Ovary (tissue), 9 donors: ENCODE results near the gene GMEB2. TPM values are rescaled to one million over a fixed set of nuclear protein-coding genes. Genes with fewer than 3 reads are reported as not detected.

Experiments used
- DNase-seq, 5 donors: peaks; one replicate each; pipeline ENCODE4 v3.0.0-alpha.2; 2019 to 2020
- H3K27ac ChIP-seq, 2 donors: fragments of 200-600 bp; one replicate each; pipeline versions ENCODE4 v1.5.1 to v1.8.0; 2019 to 2022
- H3K27me3 ChIP-seq: fragments of 200-600 bp; one replicate; pipeline ENCODE4 v1.8.0; 2022
- H3K36me3 ChIP-seq: fragments of 200-600 bp; sonication (generic); one replicate; pipeline ENCODE4 v1.5.1; 2019
- H3K4me1 ChIP-seq: one replicate; pipeline ENCODE4 v1.8.1; 2013; ENCODE audit warnings: mild to moderate bottlenecking, moderate library complexity; ENCODE audit not compliant: insufficient read depth
- H3K4me3 ChIP-seq: fragments of 200-600 bp; sonication (generic); one replicate; pipeline ENCODE4 v1.5.1; 2017
- H3K9me3 ChIP-seq, 2 donors: fragments of 200-600 bp in 1 of 2; sonication (generic) in 1 of 2; one replicate each; pipeline versions ENCODE4 v1.5.1 to v1.8.1; 2013 to 2019; ENCODE audit warnings: mild to moderate bottlenecking in 1 of 2, moderate library complexity in 1 of 2
- EP300 ChIP-seq: sonication (generic); formaldehyde crosslinking; IDR thresholded peaks from one replicate; pipeline ENCODE4 v1.6.1; 2017; ENCODE audit warnings: antibody characterized with exemption
- POLR2A ChIP-seq: fragments of 450-650 bp; IDR thresholded peaks from one replicate; pipeline ENCODE4 v1.6.1; 2017; ENCODE audit warnings: antibody characterized with exemption, mild to moderate bottlenecking, moderate library complexity
- WGBS, 3 donors: extraction: QIAGEN DNeasy Blood & Tissue Kit in 1 of 3; methylation state at CpG; one replicate each; pipeline versions ENCODE4 v1.1.5 to v1.1.7; 2013 to 2017; 5-methylcytosine and 5-hydroxymethylcytosine counted together
- intact Hi-C, 4 donors: fragments of 100-400 bp; cut with DNase I; formaldehyde crosslinking; loops; one replicate each; pipeline versions ENCODE4 v1.11.0 to v1.15.1; 2022 to 2023
- polyA plus RNA-seq, 2 donors: library from polyadenylated mRNA; stranded (reverse); fragments of 200-250 nt in 1 of 2; fragments of 350-450 nt in 1 of 2; fragmentation: Illumina TruSeq in 1 of 2; extraction: RNeasy Lipid Tissue Mini Kit (QIAGEN cat#74804) in 1 of 2; gene quantifications; one replicate each; pipeline ENCODE4 v1.2.3, GENCODE V29; 2013 to 2014
- total RNA-seq, 7 donors: library from RNA; depleted of rRNA in 2 of 7; stranded (reverse); fragments of >200 nt in 2 of 7; fragmentation: NEBNext Ultra II Directional in 3 of 7; extraction: Animal tissue kit (Norgen Biotek cat#: 25700) in 3 of 7; gene quantifications; one replicate each; pipeline versions ENCODE4 v1.1.0 to v1.2.4, GENCODE V29; 2016 to 2023
- TF ChIP-seq, protein P1 (sequence below), 3 donors: fragments of 450-650 bp in 2 of 3; fragments of 200-600 bp in 1 of 3; IDR thresholded peaks; one replicate each; pipeline versions ENCODE4 v1.5.1 to v1.8.0; 2016 to 2022; ENCODE audit warnings: antibody characterized with exemption in 3 of 3, mild to moderate bottlenecking in 1 of 3
- donor health status: DM: no; HTN: no; CAD: no; lungs with moderate emphysema.
- donor health status: DM: no; HTN: no; CAD: no.
- donor health status: Bipolar disorder and iron deficiency.
- donor health status: DM: yes; HTN: yes; CAD: no.
- donor health status: DM: no; HTN: no; CAD: no.
- donor health status: DM: yes; HTN: yes; CAD: no.

GMEB2 gene
- total and polyA plus RNA-seq, 9 donors, result 4.1 to 14.7 (median 9.7) TPM

GRCh38 chr20:63568170-63568981, 58.5 kb downstream of the GMEB2 start:
- Histone ChIP-seq H3K36me3 (no peaks in the 10 kb centered on the region), H3K9me3 (no peaks in the 10 kb centered on the region)
- 89 to 90% (median 89%) methylated on average over 34 to 43 of the region's 43 CpGs for WGBS, 3 donors

GRCh38 chr20:63567386-63568169, 59.3 kb downstream of the GMEB2 start:
- Histone ChIP-seq H3K27ac (no peak overlapping the region), H3K4me1 (no peaks in the 10 kb centered on the region), H3K27me3 (no peaks in the 10 kb centered on the region), H3K9me3 (no peaks in the 10 kb centered on the region), H3K36me3 (no peaks in the 10 kb centered on the region), H3K4me3 (no peak overlapping the region)
- no peak for DNase-seq
- WGBS, 3 donors, result 82 to 89% (median 82%) methylated on average over 31 to 37 of the region's 37 CpGs
- intact Hi-C loops, result no loop called here
- TF ChIP-seq, protein P1, sequence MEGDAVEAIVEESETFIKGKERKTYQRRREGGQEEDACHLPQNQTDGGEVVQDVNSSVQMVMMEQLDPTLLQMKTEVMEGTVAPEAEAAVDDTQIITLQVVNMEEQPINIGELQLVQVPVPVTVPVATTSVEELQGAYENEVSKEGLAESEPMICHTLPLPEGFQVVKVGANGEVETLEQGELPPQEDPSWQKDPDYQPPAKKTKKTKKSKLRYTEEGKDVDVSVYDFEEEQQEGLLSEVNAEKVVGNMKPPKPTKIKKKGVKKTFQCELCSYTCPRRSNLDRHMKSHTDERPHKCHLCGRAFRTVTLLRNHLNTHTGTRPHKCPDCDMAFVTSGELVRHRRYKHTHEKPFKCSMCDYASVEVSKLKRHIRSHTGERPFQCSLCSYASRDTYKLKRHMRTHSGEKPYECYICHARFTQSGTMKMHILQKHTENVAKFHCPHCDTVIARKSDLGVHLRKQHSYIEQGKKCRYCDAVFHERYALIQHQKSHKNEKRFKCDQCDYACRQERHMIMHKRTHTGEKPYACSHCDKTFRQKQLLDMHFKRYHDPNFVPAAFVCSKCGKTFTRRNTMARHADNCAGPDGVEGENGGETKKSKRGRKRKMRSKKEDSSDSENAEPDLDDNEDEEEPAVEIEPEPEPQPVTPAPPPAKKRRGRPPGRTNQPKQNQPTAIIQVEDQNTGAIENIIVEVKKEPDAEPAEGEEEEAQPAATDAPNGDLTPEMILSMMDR (IDR thresholded peaks at IDR 0.05), result no peak
- TF ChIP-seq POLR2A (no peak), EP300 (no peak)

More at GRCh38 chr20:63568170-63568981, 58.5 kb downstream of the GMEB2 start:
- H3K4me1 ChIP-seq, result peaks cover 5% of the 10 kb centered on the region
- intact Hi-C loops, result no loop called here
- no peak overlapping the region for H3K4me3 ChIP-seq
- H3K27me3 ChIP-seq, result no peaks in the 10 kb centered on the region
- TF ChIP-seq POLR2A (no peak), EP300 (no peak)
- TF ChIP-seq, protein P1 (IDR thresholded peaks at IDR 0.05), result no peak
- H3K27ac ChIP-seq, result no peak overlapping the region
- no peak for DNase-seq

- no peaks in the 10 kb centered on the region for H3K36me3 ChIP-seq
- 94 to 97% (median 95%) methylated on average over 22 of the region's 22 CpGs for WGBS, 3 donors
These were observed 59.8 kb downstream of the GMEB2 start for GRCh38 chr20:63567136-63567385.

DNA sequence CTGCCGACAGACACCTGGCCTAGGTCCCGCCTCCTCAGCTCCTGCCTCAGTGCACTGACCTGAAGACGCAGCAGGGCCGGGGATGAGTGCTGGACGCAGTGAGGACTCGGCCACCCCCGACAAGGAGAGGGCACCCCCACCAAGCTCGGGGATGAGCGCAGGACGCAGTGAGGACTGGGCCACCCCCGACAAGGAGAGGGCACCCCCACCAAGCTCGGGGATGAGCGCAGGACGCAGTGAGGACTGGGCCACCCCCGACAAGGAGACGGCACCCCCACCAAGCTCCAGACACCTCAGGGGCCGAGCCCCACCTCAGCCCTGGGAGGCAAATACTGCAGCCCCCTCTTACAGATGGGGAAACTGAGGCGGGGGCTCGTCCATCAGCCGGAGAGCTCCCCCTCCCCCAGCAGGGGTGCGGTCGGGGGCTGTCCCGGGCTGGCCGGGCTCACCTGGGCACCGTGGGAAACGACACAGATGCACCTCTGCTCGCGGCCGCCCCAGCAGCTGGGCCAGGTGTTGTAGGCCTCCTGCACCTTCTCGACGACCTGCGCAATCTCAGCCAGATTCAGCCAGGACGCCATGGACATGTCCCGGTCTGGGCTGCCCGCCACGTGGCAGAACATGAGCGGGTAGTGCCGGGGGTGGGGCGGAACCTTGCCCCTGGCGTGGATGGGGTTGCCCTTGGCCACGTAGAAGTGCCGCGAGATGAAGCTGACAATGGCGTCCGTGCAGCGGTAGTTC, 60.3 kb downstream of the GMEB2 start:
- WGBS, 3 donors, result 88 to 89% (median 88%) methylated on average over 44 to 46 of the region's 46 CpGs
- no peak for DNase-seq
- TF ChIP-seq POLR2A (no peak), EP300 (no peak)
- TF ChIP-seq, protein P1 (IDR thresholded peaks at IDR 0.05), result no peak
- Histone ChIP-seq H3K36me3 (no peaks in the 10 kb centered on the region), H3K27ac (no peak overlapping the region), H3K9me3 (no peaks in the 10 kb centered on the region), H3K4me1 (no peaks in the 10 kb centered on the region), H3K4me3 (no peak overlapping the region), H3K27me3 (no peaks in the 10 kb centered on the region)
- intact Hi-C loops, result no loop called here

More at GRCh38 chr20:63567136-63567385, 59.8 kb downstream of the GMEB2 start:
- Histone ChIP-seq H3K4me3 (no peak overlapping the region), H3K4me1 (no peaks in the 10 kb centered on the region), H3K27ac (no peak overlapping the region), H3K9me3 (no peaks in the 10 kb centered on the region), H3K27me3 (no peaks in the 10 kb centered on the region)
- TF ChIP-seq POLR2A (no peak), EP300 (no peak)
- TF ChIP-seq, protein P1 (IDR thresholded peaks at IDR 0.05), result no peak
- no peak for DNase-seq
- intact Hi-C loops, result no loop called here
